ENCODE data around the gene MLF1.

Gene MLF1

GRCh38 chr3:158573714-158574113, 2.7 kb downstream of the MLF1 start:
- in situ Hi-C loops (cut with MboI; ENCODE audit: low sequenced_read_pairs), result no loop called here

- in situ Hi-C loops (cut with MboI; ENCODE audit: low sequenced_read_pairs), result no loop called here
Measured at GRCh38 chr3:158574646-158575045, 3.7 kb downstream of the MLF1 start.

GRCh38 chr3:158590223-158590622, 19.2 kb downstream of the MLF1 start:
- in situ Hi-C loops (cut with MboI; ENCODE audit: low sequenced_read_pairs), result no loop called here

- in situ Hi-C loops (cut with MboI; ENCODE audit: low sequenced_read_pairs), result no loop called here
Measured at GRCh38 chr3:158600787-158601186, 29.8 kb downstream of the MLF1 start.

GRCh38 chr3:158602227-158602626, 31.2 kb downstream of the MLF1 start:
- in situ Hi-C loops (cut with MboI; ENCODE audit: low sequenced_read_pairs), result no loop called here

GRCh38 chr3:158617982-158618875, 47.2 kb downstream of the MLF1 start:
- in situ Hi-C loops (cut with MboI; ENCODE audit: low sequenced_read_pairs), result no loop called here

GRCh38 chr3:158625881-158626280, 54.9 kb downstream of the MLF1 start:
- in situ Hi-C loops (cut with MboI; ENCODE audit: low sequenced_read_pairs), result no loop called here

- in situ Hi-C loops (cut with MboI; ENCODE audit: low sequenced_read_pairs), result no loop called here
Measured at GRCh38 chr3:158631981-158632380, 61.0 kb downstream of the MLF1 start.

GRCh38 chr3:158640646-158641045, 69.7 kb downstream of the MLF1 start:
- in situ Hi-C loops (cut with MboI; ENCODE audit: low sequenced_read_pairs), result no loop called here

- in situ Hi-C loops (cut with MboI; ENCODE audit: low sequenced_read_pairs), result no loop called here
Measured at GRCh38 chr3:158642005-158642404, 71.0 kb downstream of the MLF1 start.

GRCh38 chr3:158642474-158643210, 71.6 kb downstream of the MLF1 start:
- in situ Hi-C loops (cut with MboI; ENCODE audit: low sequenced_read_pairs), result no loop called here

GRCh38 chr3:158644345-158644908, 73.4 kb downstream of the MLF1 start, which contains the start of gene GFM1:
Gene GFM1 (plus strand): TSS chr3:158644527. CDS start chr3:158644635, 108 bp downstream.
- in situ Hi-C loops (cut with MboI; ENCODE audit: low sequenced_read_pairs), result no loop called here

GRCh38 chr3:158649791-158650190, 78.8 kb downstream of the MLF1 start:
- in situ Hi-C loops (cut with MboI; ENCODE audit: low sequenced_read_pairs), result no loop called here

- in situ Hi-C loops (cut with MboI; ENCODE audit: low sequenced_read_pairs), result no loop called here
Measured at GRCh38 chr3:158651192-158651591, 80.2 kb downstream of the MLF1 start.

GRCh38 chr3:158652463-158652862, 81.5 kb downstream of the MLF1 start:
- in situ Hi-C loops (cut with MboI; ENCODE audit: low sequenced_read_pairs), result no loop called here

Data from hTERT RPE-1 (cell line).